ENCODE measurements around the gene PI16. TPM values are rescaled to one million over a fixed set of nuclear protein-coding genes. Genes with fewer than 3 reads are reported as not detected.

PI16 gene
- total and polyA plus RNA-seq, 5 donors from 2014 or later = 31.9 to 113 (median 62.3) TPM

GRCh38 chr6:36977470-36977941 is 23.0 kb downstream of the PI16 start:
- H3K27me3 ChIP-seq (ENCODE audit: control insufficient read depth, insufficient read depth, low read length) = no peaks in the 10 kb centered on the region
- H3K4me3 ChIP-seq (ENCODE audit: low read depth, low read length) = no peak overlapping the region
- no peak overlapping the region for H3K27ac ChIP-seq (ENCODE audit: insufficient read depth, low read length, poor library complexity, severe bottlenecking)
- Mint-ChIP-seq H3K36me3 (peaks cover 56% of the 10 kb centered on the region), H3K27me3 (no peaks in the 10 kb centered on the region), H3K4me1 (peaks cover 5 to 35% (median 25%) of the 10 kb centered on the region in 4 donors), H3K27ac (no peak overlapping the region), H3K4me3 (no peak overlapping the region), H3K9me3 (no peaks in the 10 kb centered on the region)
- no peaks in the 10 kb centered on the region for H3K9me3 ChIP-seq (ENCODE audit: control insufficient read depth in 2 of 2, low read length in 2 of 2)
- peaks cover 87% of the 10 kb centered on the region for H3K36me3 ChIP-seq (ENCODE audit: control insufficient read depth, insufficient read depth, low read length)
- ATAC-seq (ENCODE audit: low read depth in 2 of 2) (peak in 1 of 2 donors; percentile 30), DNase-seq (no peak)
- peaks cover 22% of the 10 kb centered on the region for H3K4me1 ChIP-seq (ENCODE audit: control insufficient read depth, insufficient read depth, low read length, poor library complexity, severe bottlenecking)

- H3K27ac Mint-ChIP-seq = peak overlapping the region in 1 of 3 donors; percentile 74
- H3K36me3 Mint-ChIP-seq = peaks cover 48% of the 10 kb centered on the region
- Histone ChIP-seq H3K36me3 (ENCODE audit: control insufficient read depth, insufficient read depth, low read length) (peaks cover 78% of the 10 kb centered on the region), H3K27me3 (ENCODE audit: control insufficient read depth, insufficient read depth, low read length) (no peaks in the 10 kb centered on the region), H3K4me3 (ENCODE audit: low read depth, low read length) (no peak overlapping the region), H3K27ac (ENCODE audit: insufficient read depth, low read length, poor library complexity, severe bottlenecking) (no peak overlapping the region), H3K4me1 (ENCODE audit: control insufficient read depth, insufficient read depth, low read length, poor library complexity, severe bottlenecking) (peaks cover 31% of the 10 kb centered on the region), H3K9me3 (ENCODE audit: control insufficient read depth in 2 of 2, low read length in 2 of 2) (no peaks in the 10 kb centered on the region)
- ATAC-seq (ENCODE audit: low read depth in 2 of 2) = no peak
- H3K9me3 Mint-ChIP-seq = no peaks in the 10 kb centered on the region
- DNase-seq = no peak
- peak overlapping the region in 1 of 4 donors; percentile 10 for H3K4me3 Mint-ChIP-seq
- no peaks in the 10 kb centered on the region for H3K27me3 Mint-ChIP-seq
- H3K4me1 Mint-ChIP-seq = peaks cover 2 to 38% (median 26%) of the 10 kb centered on the region in 4 donors
Measured at GRCh38 chr6:36978421-36979346, 24.1 kb downstream of the PI16 start.

GRCh38 chr6:36979347-36979742 is 24.8 kb downstream of the PI16 start:
- ATAC-seq (ENCODE audit: low read depth in 2 of 2) (peak in 1 of 2 donors; percentile 45), DNase-seq (peak in 1 of 3 donors; percentile 57)
- Histone ChIP-seq H3K4me3 (ENCODE audit: low read depth, low read length) (no peak overlapping the region), H3K27me3 (ENCODE audit: control insufficient read depth, insufficient read depth, low read length) (no peaks in the 10 kb centered on the region), H3K4me1 (ENCODE audit: control insufficient read depth, insufficient read depth, low read length, poor library complexity, severe bottlenecking) (peaks cover 38% of the 10 kb centered on the region), H3K36me3 (ENCODE audit: control insufficient read depth, insufficient read depth, low read length) (peaks cover 71% of the 10 kb centered on the region), H3K9me3 (ENCODE audit: control insufficient read depth in 2 of 2, low read length in 2 of 2) (no peaks in the 10 kb centered on the region), H3K27ac (ENCODE audit: insufficient read depth, low read length, poor library complexity, severe bottlenecking) (peak overlapping the region; percentile 19)
- Mint-ChIP-seq H3K9me3 (no peaks in the 10 kb centered on the region), H3K27ac (peak overlapping the region; percentile 29 to 75 (median 74)), H3K36me3 (peaks cover 43% of the 10 kb centered on the region), H3K4me1 (peaks cover 0 to 38% (median 26%) of the 10 kb centered on the region in 4 donors), H3K4me3 (peak overlapping the region in 1 of 4 donors; percentile 4), H3K27me3 (no peaks in the 10 kb centered on the region)

- H3K36me3 Mint-ChIP-seq = peaks cover 39% of the 10 kb centered on the region
Measured at GRCh38 chr6:36980129-36980528, 25.6 kb downstream of the PI16 start.

GRCh38 chr6:36980876-36981619 is 26.5 kb downstream of the PI16 start:
- Histone ChIP-seq H3K4me1 (ENCODE audit: control insufficient read depth, insufficient read depth, low read length, poor library complexity, severe bottlenecking) (peaks cover 48% of the 10 kb centered on the region), H3K36me3 (ENCODE audit: control insufficient read depth, insufficient read depth, low read length) (peaks cover 54% of the 10 kb centered on the region), H3K27ac (ENCODE audit: insufficient read depth, low read length, poor library complexity, severe bottlenecking) (no peak overlapping the region), H3K27me3 (ENCODE audit: control insufficient read depth, insufficient read depth, low read length) (no peaks in the 10 kb centered on the region), H3K4me3 (ENCODE audit: low read depth, low read length) (no peak overlapping the region), H3K9me3 (ENCODE audit: control insufficient read depth in 2 of 2, low read length in 2 of 2) (no peaks in the 10 kb centered on the region)
- Mint-ChIP-seq H3K27me3 (no peaks in the 10 kb centered on the region), H3K27ac (peak overlapping the region in 1 of 3 donors; percentile 82), H3K36me3 (peaks cover 34% of the 10 kb centered on the region), H3K4me1 (peaks cover 0 to 38% (median 26%) of the 10 kb centered on the region in 4 donors), H3K4me3 (peak overlapping the region in 2 of 4 donors; percentile 38 to 46), H3K9me3 (peaks cover 0 to 1% (median 0%) of the 10 kb centered on the region in 7 donors)
- no peak for DNase-seq
- ATAC-seq (ENCODE audit: low read depth in 2 of 2) = no peak

More at GRCh38 chr6:36980129-36980528, 25.6 kb downstream of the PI16 start:
- Histone ChIP-seq H3K9me3 (ENCODE audit: control insufficient read depth in 2 of 2, low read length in 2 of 2) (no peaks in the 10 kb centered on the region), H3K36me3 (ENCODE audit: control insufficient read depth, insufficient read depth, low read length) (peaks cover 63% of the 10 kb centered on the region), H3K27me3 (ENCODE audit: control insufficient read depth, insufficient read depth, low read length) (no peaks in the 10 kb centered on the region), H3K4me3 (ENCODE audit: low read depth, low read length) (no peak overlapping the region), H3K4me1 (ENCODE audit: control insufficient read depth, insufficient read depth, low read length, poor library complexity, severe bottlenecking) (peaks cover 46% of the 10 kb centered on the region), H3K27ac (ENCODE audit: insufficient read depth, low read length, poor library complexity, severe bottlenecking) (no peak overlapping the region)
- Mint-ChIP-seq H3K27ac (peak overlapping the region in 2 of 3 donors; percentile 54 to 82), H3K4me1 (peaks cover 0 to 38% (median 26%) of the 10 kb centered on the region in 4 donors), H3K4me3 (peak overlapping the region in 2 of 4 donors; percentile 18 to 46), H3K9me3 (no peaks in the 10 kb centered on the region), H3K27me3 (no peaks in the 10 kb centered on the region)
- ATAC-seq (ENCODE audit: low read depth in 2 of 2) (no peak), DNase-seq (no peak)

GRCh38 chr6:36983538-36983937 is 29.0 kb downstream of the PI16 start:
- H3K27me3 Mint-ChIP-seq = peaks cover 5% of the 10 kb centered on the region
- H3K4me3 Mint-ChIP-seq = no peak overlapping the region
- Histone ChIP-seq H3K4me3 (ENCODE audit: low read depth, low read length) (peak overlapping the region; percentile 90), H3K27ac (ENCODE audit: insufficient read depth, low read length, poor library complexity, severe bottlenecking) (peak overlapping the region; percentile 24), H3K36me3 (ENCODE audit: control insufficient read depth, insufficient read depth, low read length) (peaks cover 29% of the 10 kb centered on the region), H3K4me1 (ENCODE audit: control insufficient read depth, insufficient read depth, low read length, poor library complexity, severe bottlenecking) (peaks cover 56% of the 10 kb centered on the region), H3K27me3 (ENCODE audit: control insufficient read depth, insufficient read depth, low read length) (no peaks in the 10 kb centered on the region), H3K9me3 (ENCODE audit: control insufficient read depth in 2 of 2, low read length in 2 of 2) (no peaks in the 10 kb centered on the region)
- H3K36me3 Mint-ChIP-seq = peaks cover 26% of the 10 kb centered on the region
- DNase-seq = no peak
- H3K9me3 Mint-ChIP-seq = peaks cover 0 to 1% (median 0%) of the 10 kb centered on the region in 7 donors
- no peak overlapping the region for H3K27ac Mint-ChIP-seq
- ATAC-seq (ENCODE audit: low read depth in 2 of 2) = no peak
- peaks cover 4 to 49% (median 35%) of the 10 kb centered on the region in 4 donors for H3K4me1 Mint-ChIP-seq

- Histone ChIP-seq H3K27ac (ENCODE audit: insufficient read depth, low read length, poor library complexity, severe bottlenecking) (peak overlapping the region; percentile 79), H3K4me1 (ENCODE audit: control insufficient read depth, insufficient read depth, low read length, poor library complexity, severe bottlenecking) (peaks cover 51% of the 10 kb centered on the region), H3K4me3 (ENCODE audit: low read depth, low read length) (peak overlapping the region; percentile 90), H3K27me3 (ENCODE audit: control insufficient read depth, insufficient read depth, low read length) (no peaks in the 10 kb centered on the region), H3K36me3 (ENCODE audit: control insufficient read depth, insufficient read depth, low read length) (peaks cover 18% of the 10 kb centered on the region), H3K9me3 (ENCODE audit: control insufficient read depth in 2 of 2, low read length in 2 of 2) (no peaks in the 10 kb centered on the region)
- peaks cover 4 to 39% (median 27%) of the 10 kb centered on the region in 4 donors for H3K4me1 Mint-ChIP-seq
- H3K27me3 Mint-ChIP-seq = peaks cover 10% of the 10 kb centered on the region
- DNase-seq (peak; percentile 51 to 64 (median 57)), ATAC-seq (ENCODE audit: low read depth in 2 of 2) (peak in 1 of 2 donors; percentile 6)
- H3K36me3 Mint-ChIP-seq = peaks cover 16% of the 10 kb centered on the region
- no peak overlapping the region for H3K27ac Mint-ChIP-seq
- peaks cover 0 to 1% (median 0%) of the 10 kb centered on the region in 7 donors for H3K9me3 Mint-ChIP-seq
- H3K4me3 Mint-ChIP-seq = no peak overlapping the region
Measured at GRCh38 chr6:36984581-36985416, 30.3 kb downstream of the PI16 start.

All from CD4-positive, CD25-positive, alpha-beta regulatory T cell (primary cell).